ENCODE data around the gene TRIM36. TPM values are rescaled to one million over a fixed set of nuclear protein-coding genes. Genes with fewer than 3 reads are reported as not detected.

TRIM36 gene
- total RNA-seq, 1 donor from 2014 or later, result 0.44 TPM

GRCh38 chr5:115194676-115195075 is 25.0 kb upstream of the TRIM36 start:
- no peaks in the 10 kb centered on the region for H3K36me3 ChIP-seq
- TF ChIP-seq CTCF (IDR thresholded peaks at IDR 0.05; ENCODE audit: borderline replicate concordance), result no peak

GRCh38 chr5:115193295-115193694 is 23.6 kb upstream of the TRIM36 start:
- H3K4me3 ChIP-seq, result no peak overlapping the region
- H3K9me3 ChIP-seq (replicated peaks), result no peaks in the 10 kb centered on the region
- no peak for DNase-seq
- no peak overlapping the region for H3K27ac ChIP-seq (replicated peaks)
- H3K36me3 ChIP-seq, result no peaks in the 10 kb centered on the region
- TF ChIP-seq CTCF (IDR thresholded peaks at IDR 0.05; ENCODE audit: borderline replicate concordance), result no peak
- H3K4me1 ChIP-seq, result no peaks in the 10 kb centered on the region
- H3K27me3 ChIP-seq (ENCODE audit: low read depth), result no peaks in the 10 kb centered on the region
- intact Hi-C loops (cut with micrococcal nuclease), result no loop called here

More at GRCh38 chr5:115194676-115195075, 25.0 kb upstream of the TRIM36 start:
- intact Hi-C loops (cut with micrococcal nuclease), result no loop called here
- DNase-seq, result no peak
- Histone ChIP-seq H3K27ac (replicated peaks) (no peak overlapping the region), H3K27me3 (ENCODE audit: low read depth) (no peaks in the 10 kb centered on the region), H3K4me3 (no peak overlapping the region), H3K4me1 (no peaks in the 10 kb centered on the region), H3K9me3 (replicated peaks) (no peaks in the 10 kb centered on the region)

- Histone ChIP-seq H3K36me3 (no peaks in the 10 kb centered on the region), H3K4me1 (no peaks in the 10 kb centered on the region), H3K27me3 (ENCODE audit: low read depth) (no peaks in the 10 kb centered on the region), H3K9me3 (replicated peaks) (no peaks in the 10 kb centered on the region), H3K27ac (replicated peaks) (no peak overlapping the region), H3K4me3 (no peak overlapping the region)
- no peak for TF ChIP-seq CTCF (IDR thresholded peaks at IDR 0.05; ENCODE audit: borderline replicate concordance)
- intact Hi-C loops (cut with micrococcal nuclease), result no loop called here
- no peak for DNase-seq
Observed at GRCh38 chr5:115192098-115192497, 22.4 kb upstream of the TRIM36 start.

- Histone ChIP-seq H3K27ac (replicated peaks) (no peak overlapping the region), H3K36me3 (no peaks in the 10 kb centered on the region), H3K4me1 (no peaks in the 10 kb centered on the region), H3K4me3 (no peak overlapping the region), H3K9me3 (replicated peaks) (no peaks in the 10 kb centered on the region), H3K27me3 (ENCODE audit: low read depth) (no peaks in the 10 kb centered on the region)
- DNase-seq, result no peak
- intact Hi-C loops (cut with micrococcal nuclease), result no loop called here
- no peak for TF ChIP-seq CTCF (IDR thresholded peaks at IDR 0.05; ENCODE audit: borderline replicate concordance)
Observed at GRCh38 chr5:115191474-115192031, 21.8 kb upstream of the TRIM36 start.

- Histone ChIP-seq H3K4me3 (no peak overlapping the region), H3K36me3 (no peaks in the 10 kb centered on the region), H3K4me1 (no peaks in the 10 kb centered on the region), H3K9me3 (replicated peaks) (no peaks in the 10 kb centered on the region), H3K27ac (replicated peaks) (no peak overlapping the region), H3K27me3 (ENCODE audit: low read depth) (peaks cover 7% of the 10 kb centered on the region)
- intact Hi-C loops (cut with micrococcal nuclease), result no loop called here
- TF ChIP-seq CTCF (IDR thresholded peaks at IDR 0.05; ENCODE audit: borderline replicate concordance), result no peak
- DNase-seq, result no peak
Observed at GRCh38 chr5:115190388-115190787, 20.7 kb upstream of the TRIM36 start.
